ENCODE measurements around the gene PRR5L. TPM values are rescaled to one million over a fixed set of nuclear protein-coding genes. Genes with fewer than 3 reads are reported as not detected.

Gene PRR5L
- total RNA-seq, 1 donor, result 52.5 TPM

GRCh38 chr11:36512016-36512415 is 215.9 kb downstream of the PRR5L start:
- no peak for DNase-seq (ENCODE audit: low read depth in 2 of 3, low spot score in 2 of 3)

GRCh38 chr11:36513965-36514364 is 217.9 kb downstream of the PRR5L start:
- no peak for DNase-seq (ENCODE audit: low read depth in 2 of 3, low spot score in 2 of 3)

Small RNAs within 50 kb of the gene (small RNA-seq; reads per million reads assigned to genes)
- gene AC061999.1, result not detected

Other genes starting within 250 kb of the PRR5L start
- 50.9 TPM for gene COMMD9, start 6.9 kb upstream of the PRR5L start, total RNA-seq
- 11.3 TPM for gene TRAF6, start 214.0 kb downstream of the PRR5L start, total RNA-seq